Activated CD4-positive, alpha-beta memory T cell treated with anti-CD3 and anti-CD28 coated beads for 36 hours (primary cell): Measurements from ENCODE around the gene TWF2. TPM values are rescaled to one million over a fixed set of nuclear protein-coding genes. Genes with fewer than 3 reads are reported as not detected.

Source experiments
- CTCF ChIA-PET: fragments of 350-600 bp; sonication (Branson Sonifier 250); formaldehyde crosslinking; loops from one replicate; lab custom pipeline; 2021; ENCODE audit warnings: antibody characterized with exemption, inconsistent platforms; lab: Charles Lee
- POLR2A ChIA-PET: fragments of 350-600 bp; sonication (Branson Sonifier 250); formaldehyde crosslinking; loops from one replicate; lab custom pipeline; 2021; ENCODE audit warnings: antibody characterized with exemption; lab: Charles Lee
- DNase-seq: peaks from one replicate; pipeline ENCODE4 v3.0.0-alpha.2; 2020
- H3K27ac Mint-ChIP-seq: one replicate; pipeline ENCODE4 v1.8.0; 2021; ENCODE audit warnings: mixed read lengths
- H3K27me3 Mint-ChIP-seq: one replicate; pipeline ENCODE4 v1.8.0; 2021; ENCODE audit warnings: mixed read lengths
- H3K36me3 Mint-ChIP-seq: one replicate; pipeline ENCODE4 v1.8.0; 2021; ENCODE audit warnings: mixed read lengths
- H3K4me1 Mint-ChIP-seq: one replicate; pipeline ENCODE4 v1.8.0; 2021; ENCODE audit warnings: low read depth, mixed read lengths
- H3K4me3 Mint-ChIP-seq: one replicate; pipeline ENCODE4 v1.8.0; 2021; ENCODE audit warnings: mild to moderate bottlenecking, mixed read lengths
- H3K9me3 Mint-ChIP-seq: one replicate; pipeline ENCODE4 v1.8.0; 2021; ENCODE audit warnings: mixed read lengths
- intact Hi-C: fragments of 100-400 bp; cut with micrococcal nuclease; formaldehyde crosslinking; loops from one replicate; pipeline ENCODE4 v1.15.1; 2023
- total RNA-seq, 2 experiments: library from RNA; stranded (reverse); gene quantifications; one replicate each; pipeline ENCODE4 v1.2.3, GENCODE V29; 2021

Gene TWF2
- total RNA-seq, 2 experiments from 2014 or later = 114 to 118 TPM

DNA sequence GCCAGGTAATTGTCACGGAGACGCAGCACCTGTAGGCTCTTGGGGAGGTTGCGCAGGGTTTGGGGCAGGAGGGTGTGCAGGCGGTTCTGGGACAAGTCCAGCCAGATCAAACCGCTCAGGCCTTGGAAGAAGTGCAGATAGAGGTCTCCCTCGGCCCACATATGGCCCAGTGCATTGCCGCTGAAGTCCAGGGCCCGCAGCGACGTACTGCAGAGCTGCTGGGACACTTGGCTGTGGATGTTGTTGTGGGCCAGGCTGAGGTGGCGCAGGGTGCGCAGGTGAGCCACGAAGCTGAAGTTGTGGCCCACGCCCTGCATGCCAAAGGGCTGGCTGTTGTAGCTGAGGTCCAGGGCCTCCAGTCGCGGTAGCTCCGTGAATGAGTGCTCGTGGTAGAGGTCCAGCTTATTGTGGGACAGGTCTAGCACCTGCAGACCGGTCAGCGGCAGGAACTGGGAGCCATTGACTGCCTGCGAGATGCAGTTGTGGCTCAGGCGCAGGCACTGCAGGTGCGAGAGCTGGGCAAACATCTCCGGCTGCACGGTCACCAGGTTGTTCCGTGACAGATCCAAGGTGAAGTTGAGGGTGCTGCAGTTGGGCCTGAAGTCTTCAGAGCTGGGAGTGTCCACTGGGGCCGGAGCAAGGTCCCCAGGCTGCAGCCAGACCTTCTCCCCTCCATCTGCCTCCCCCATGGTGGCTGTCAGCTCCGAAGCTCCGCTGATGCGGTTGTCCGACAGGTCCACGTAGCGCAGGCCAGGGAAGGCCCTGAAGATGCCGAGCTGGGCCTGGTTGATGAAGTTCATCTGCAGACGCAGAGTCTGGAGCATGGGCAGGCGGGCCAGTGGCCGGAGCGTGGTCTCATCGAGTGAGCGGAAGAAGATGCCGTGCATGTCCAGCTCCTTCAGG, 16.4 kb downstream of the TWF2 start:
- no peak for DNase-seq
- H3K9me3 Mint-ChIP-seq = no peaks in the 10 kb centered on the region
- peak overlapping the region; percentile 86 for H3K27ac Mint-ChIP-seq
- H3K27me3 Mint-ChIP-seq = no peaks in the 10 kb centered on the region
- CTCF ChIA-PET = interaction anchor here (0.6 to 12.4 kb wide), 12 partner anchors 9 to 226 kb away, joined by 3 to 271 read pairs (median 8); partner anchors contain the start of genes TWF2 and WDR82
- H3K4me3 Mint-ChIP-seq = peak overlapping the region; percentile 71
- POLR2A ChIA-PET = interaction anchor here (0.7 to 1.4 kb wide), 4 partner anchors 17 to 58 kb away, joined by 4 to 5 read pairs (median 4); no protein-coding TSS in a partner anchor
- intact Hi-C loops = loop anchor here (5.0 kb wide), 1 partner anchor 225 kb away; the partner anchor contains the start of gene SEMA3G
- no peaks in the 10 kb centered on the region for H3K36me3 Mint-ChIP-seq
- H3K4me1 Mint-ChIP-seq = peaks cover 83% of the 10 kb centered on the region

DNA sequence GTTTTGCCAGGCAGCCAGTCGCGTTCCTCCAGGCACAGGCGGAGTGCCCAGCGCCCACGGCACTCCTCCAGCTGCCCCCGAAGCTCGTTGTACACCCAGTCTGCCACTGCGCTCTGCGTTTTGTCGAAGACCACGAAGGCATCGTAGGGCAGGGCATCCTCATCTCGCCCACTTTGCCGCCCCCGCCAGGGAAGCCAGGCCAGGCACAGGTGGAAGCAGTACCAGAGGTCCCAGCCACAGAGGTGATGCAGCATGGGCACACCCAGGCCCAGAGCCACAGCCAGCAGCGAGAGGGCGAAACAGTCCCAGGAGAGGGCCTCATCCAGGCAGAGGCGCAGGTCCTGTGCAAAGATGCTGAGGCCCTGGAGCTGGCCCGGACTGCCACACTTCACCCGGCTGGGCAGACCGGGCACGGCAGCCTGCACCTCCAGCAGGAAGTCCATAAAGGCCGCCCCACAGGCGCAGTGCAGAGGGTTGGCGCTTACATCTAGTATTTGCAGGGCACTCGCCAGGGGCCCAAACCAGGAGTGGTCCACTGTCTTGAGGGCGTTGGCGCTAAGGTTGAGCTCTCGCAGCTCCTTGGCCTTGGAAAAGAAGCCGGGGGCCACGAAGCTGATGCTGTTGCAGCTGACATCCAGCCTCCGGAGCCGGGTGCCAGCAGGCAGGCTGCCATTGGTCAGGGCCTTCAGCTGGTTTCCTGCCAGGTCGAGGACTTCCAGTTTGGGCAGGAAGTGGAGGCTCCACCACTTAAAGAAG, 17.2 kb downstream of the TWF2 start:
- no peaks in the 10 kb centered on the region for H3K9me3 Mint-ChIP-seq
- peaks cover 89% of the 10 kb centered on the region for H3K4me1 Mint-ChIP-seq
- POLR2A ChIA-PET = interaction anchor here (0.7 to 1.5 kb wide), 7 partner anchors 17 to 118 kb away, joined by 3 to 5 read pairs (median 4); partner anchors contain the start of gene TWF2
- peak; percentile 78 for DNase-seq
- peak overlapping the region; percentile 86 for H3K27ac Mint-ChIP-seq
- intact Hi-C loops = loop anchor here (5.0 kb wide), 1 partner anchor 226 kb away; the partner anchor contains the start of gene SEMA3G
- peak overlapping the region; percentile 71 for H3K4me3 Mint-ChIP-seq
- no peaks in the 10 kb centered on the region for H3K27me3 Mint-ChIP-seq
- peaks cover under 1% of the 10 kb centered on the region for H3K36me3 Mint-ChIP-seq
- CTCF ChIA-PET = interaction anchor here (1.0 to 12.4 kb wide), 21 partner anchors 10 to 226 kb away, joined by 3 to 271 read pairs (median 7); partner anchors contain the start of genes TWF2 and WDR82

DNA sequence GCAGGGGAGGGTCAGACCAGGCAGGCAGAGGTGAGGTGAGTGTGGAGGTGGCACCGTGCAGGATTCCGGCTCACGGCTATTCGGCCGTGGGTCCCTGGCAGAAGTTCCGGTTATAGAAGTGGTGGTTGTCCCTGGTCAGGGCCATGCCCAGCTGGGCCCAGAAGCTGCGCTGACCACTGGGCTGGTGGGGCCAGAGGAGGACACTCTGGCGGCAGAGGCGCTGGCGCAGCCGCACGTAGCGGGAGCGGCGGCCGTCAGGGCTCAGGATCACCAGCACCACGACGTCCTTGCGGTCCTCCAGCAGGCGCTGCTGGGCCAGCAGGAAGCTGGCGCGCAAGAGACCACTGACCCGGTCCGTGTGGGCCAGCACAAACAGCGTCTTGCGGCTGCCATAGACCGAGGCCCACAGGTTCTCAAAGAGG, 17.8 kb downstream of the TWF2 start:
- peaks cover 88% of the 10 kb centered on the region for H3K4me1 Mint-ChIP-seq
- peak overlapping the region; percentile 86 for H3K27ac Mint-ChIP-seq
- intact Hi-C loops = loop anchor here (5.0 kb wide), 1 partner anchor 226 kb away; the partner anchor contains the start of gene SEMA3G
- H3K4me3 Mint-ChIP-seq = peak overlapping the region; percentile 71
- ChIA-PET POLR2A (interaction anchor here (0.9 to 1.5 kb wide), 5 partner anchors 18 to 118 kb away, joined by 3 to 4 read pairs (median 4); partner anchors contain the start of gene TWF2), CTCF (interaction anchor here (0.6 to 12.4 kb wide), 40 partner anchors 9 to 226 kb away, joined by 3 to 271 read pairs (median 5); partner anchors contain the start of genes GLYCTK, PPM1M, TWF2 and WDR82)
- peaks cover 1% of the 10 kb centered on the region for H3K36me3 Mint-ChIP-seq
- H3K27me3 Mint-ChIP-seq = no peaks in the 10 kb centered on the region
- H3K9me3 Mint-ChIP-seq = no peaks in the 10 kb centered on the region
- DNase-seq = no peak

- Mint-ChIP-seq H3K27me3 (no peaks in the 10 kb centered on the region), H3K4me3 (no peak overlapping the region), H3K36me3 (peaks cover 3% of the 10 kb centered on the region), H3K4me1 (peaks cover 83% of the 10 kb centered on the region), H3K9me3 (no peaks in the 10 kb centered on the region), H3K27ac (peak overlapping the region; percentile 49)
- DNase-seq = peak; percentile 94
- POLR2A ChIA-PET = interaction anchor here (0.7 to 1.5 kb wide), 6 partner anchors 14 to 119 kb away, joined by 3 to 4 read pairs (median 4); partner anchors contain the start of gene TWF2
- CTCF ChIA-PET = interaction anchor here (0.6 to 12.4 kb wide), 47 partner anchors 9 to 237 kb away, joined by 3 to 271 read pairs (median 5); partner anchors contain the start of genes ACY1, DUSP7, GLYCTK and PPM1M
- intact Hi-C loops = loop anchor here (1.0 to 5.0 kb wide), 4 partner anchors 20 to 227 kb away; partner anchors contain the start of genes ALAS1 and SEMA3G
Measured at GRCh38 chr3:52220380-52221026, 18.5 kb downstream of the TWF2 start.

DNA sequence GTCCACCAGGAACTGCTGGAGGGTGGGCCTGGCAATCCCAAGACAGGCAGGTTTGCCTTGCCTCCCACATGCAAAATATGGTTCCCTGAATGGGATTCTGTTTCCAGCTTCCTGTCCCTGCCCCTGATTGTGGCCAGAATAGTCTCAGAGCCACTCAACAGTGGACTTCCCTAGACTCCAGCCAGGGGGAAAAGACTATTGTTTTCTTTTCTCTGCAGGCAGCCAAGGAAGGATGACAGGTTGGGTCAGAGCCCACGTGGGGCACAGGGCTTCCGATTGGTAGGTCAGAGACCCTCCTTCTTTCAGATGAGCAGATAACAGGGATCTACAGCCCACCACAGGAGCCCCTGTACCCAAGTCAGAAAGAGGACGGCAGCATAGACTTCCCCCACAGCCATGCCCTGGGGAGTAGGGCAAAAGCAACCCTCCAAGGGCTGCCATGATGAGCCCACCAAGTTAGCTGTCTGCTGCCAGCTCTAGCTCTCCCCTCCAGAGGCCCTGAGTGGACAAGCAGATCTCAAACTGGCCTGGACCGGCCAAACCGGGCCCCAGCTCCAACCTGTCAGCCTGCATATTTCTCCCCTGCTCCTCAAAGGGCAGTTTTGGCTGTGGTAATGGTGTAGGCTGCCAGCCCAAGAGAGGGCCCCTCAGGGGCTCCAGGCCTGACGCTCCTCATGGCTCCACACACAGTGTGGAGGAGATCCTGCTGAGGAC, 19.9 kb downstream of the TWF2 start:
- DNase-seq = no peak
- H3K36me3 Mint-ChIP-seq = peaks cover 13% of the 10 kb centered on the region
- intact Hi-C loops = loop anchor here (5.0 kb wide), 2 partner anchors 62 to 217 kb away; no protein-coding TSS in a partner anchor
- H3K27me3 Mint-ChIP-seq = no peaks in the 10 kb centered on the region
- peak overlapping the region; percentile 73 for H3K27ac Mint-ChIP-seq
- no peaks in the 10 kb centered on the region for H3K9me3 Mint-ChIP-seq
- H3K4me3 Mint-ChIP-seq = no peak overlapping the region
- H3K4me1 Mint-ChIP-seq = peaks cover 77% of the 10 kb centered on the region
- ChIA-PET POLR2A (interaction anchor here (0.9 to 1.3 kb wide), 3 partner anchors 19 to 120 kb away, joined by 3 to 6 read pairs (median 3); partner anchors contain the start of gene PPM1M), CTCF (interaction anchor here (0.7 to 12.4 kb wide), 19 partner anchors 13 to 229 kb away, joined by 3 to 271 read pairs (median 4); partner anchors contain the start of genes DUSP7 and WDR82)

DNA sequence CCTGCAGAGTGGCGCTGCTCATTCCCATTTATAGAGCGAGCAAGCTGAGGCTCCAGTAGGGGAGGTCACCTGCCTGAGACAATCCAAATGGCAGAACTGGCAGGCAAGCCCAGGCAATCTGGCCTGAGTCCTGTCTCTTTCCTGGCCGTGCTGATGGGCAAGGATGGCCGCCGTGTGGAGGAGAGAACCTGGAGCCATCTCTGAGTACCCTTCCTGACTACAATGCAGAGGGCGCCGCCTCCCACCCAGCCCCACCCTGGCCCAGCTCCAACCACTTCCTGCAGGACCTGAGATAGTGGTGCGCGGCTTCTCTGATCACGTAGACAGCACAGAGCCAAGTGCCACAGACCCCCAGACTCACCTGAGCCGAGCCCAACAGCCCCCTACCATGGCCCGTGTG, 20.5 kb downstream of the TWF2 start:
- peak; percentile 66 for DNase-seq
- H3K36me3 Mint-ChIP-seq = peaks cover 16% of the 10 kb centered on the region
- H3K4me1 Mint-ChIP-seq = peaks cover 71% of the 10 kb centered on the region
- peak overlapping the region; percentile 73 for H3K27ac Mint-ChIP-seq
- no peaks in the 10 kb centered on the region for H3K9me3 Mint-ChIP-seq
- ChIA-PET CTCF (interaction anchor here (0.9 to 12.4 kb wide), 7 partner anchors 14 to 194 kb away, joined by 3 to 271 read pairs (median 4); partner anchors contain the start of gene WDR82), POLR2A (interaction anchor here (1.3 kb wide), 1 partner anchor 28 kb away, joined by 3 read pairs; the partner anchor contains the start of gene PPM1M)
- peak overlapping the region; percentile 40 for H3K4me3 Mint-ChIP-seq
- intact Hi-C loops = loop anchor here (5.0 kb wide), 2 partner anchors 61 to 216 kb away; no protein-coding TSS in a partner anchor
- no peaks in the 10 kb centered on the region for H3K27me3 Mint-ChIP-seq

- ChIA-PET POLR2A (interaction anchor here (1.3 kb wide), 1 partner anchor 28 kb away, joined by 3 read pairs; the partner anchor contains the start of gene PPM1M), CTCF (interaction anchor here (0.9 to 12.4 kb wide), 5 partner anchors 15 to 122 kb away, joined by 3 to 271 read pairs (median 50); partner anchors contain the start of gene WDR82)
- Mint-ChIP-seq H3K27ac (peak overlapping the region; percentile 73), H3K4me3 (peak overlapping the region; percentile 40), H3K36me3 (peaks cover 18% of the 10 kb centered on the region), H3K27me3 (no peaks in the 10 kb centered on the region), H3K4me1 (peaks cover 67% of the 10 kb centered on the region), H3K9me3 (no peaks in the 10 kb centered on the region)
- DNase-seq = peak; percentile 10
- intact Hi-C loops = loop anchor here (5.0 kb wide), 2 partner anchors 61 to 216 kb away; no protein-coding TSS in a partner anchor
Measured at GRCh38 chr3:52218026-52218425, 20.9 kb downstream of the TWF2 start.

- peak; percentile 36 for DNase-seq
- POLR2A ChIA-PET = interaction anchor here (0.6 to 1.5 kb wide), 4 partner anchors 8 to 243 kb away, joined by 3 to 4 read pairs (median 3); partner anchors contain the start of genes ABHD14A and TLR9
- Mint-ChIP-seq H3K4me3 (peak overlapping the region; percentile 46), H3K9me3 (no peaks in the 10 kb centered on the region), H3K4me1 (peaks cover 61% of the 10 kb centered on the region), H3K27me3 (no peaks in the 10 kb centered on the region), H3K36me3 (peaks cover 22% of the 10 kb centered on the region), H3K27ac (peak overlapping the region; percentile 86)
- CTCF ChIA-PET = interaction anchor here (0.9 to 12.4 kb wide), 6 partner anchors 15 to 230 kb away, joined by 3 to 271 read pairs (median 3); no protein-coding TSS in a partner anchor
- intact Hi-C loops = loop anchor here (5.0 kb wide), 2 partner anchors 60 to 215 kb away; no protein-coding TSS in a partner anchor
Measured at GRCh38 chr3:52217409-52217805, 21.6 kb downstream of the TWF2 start.

DNA sequence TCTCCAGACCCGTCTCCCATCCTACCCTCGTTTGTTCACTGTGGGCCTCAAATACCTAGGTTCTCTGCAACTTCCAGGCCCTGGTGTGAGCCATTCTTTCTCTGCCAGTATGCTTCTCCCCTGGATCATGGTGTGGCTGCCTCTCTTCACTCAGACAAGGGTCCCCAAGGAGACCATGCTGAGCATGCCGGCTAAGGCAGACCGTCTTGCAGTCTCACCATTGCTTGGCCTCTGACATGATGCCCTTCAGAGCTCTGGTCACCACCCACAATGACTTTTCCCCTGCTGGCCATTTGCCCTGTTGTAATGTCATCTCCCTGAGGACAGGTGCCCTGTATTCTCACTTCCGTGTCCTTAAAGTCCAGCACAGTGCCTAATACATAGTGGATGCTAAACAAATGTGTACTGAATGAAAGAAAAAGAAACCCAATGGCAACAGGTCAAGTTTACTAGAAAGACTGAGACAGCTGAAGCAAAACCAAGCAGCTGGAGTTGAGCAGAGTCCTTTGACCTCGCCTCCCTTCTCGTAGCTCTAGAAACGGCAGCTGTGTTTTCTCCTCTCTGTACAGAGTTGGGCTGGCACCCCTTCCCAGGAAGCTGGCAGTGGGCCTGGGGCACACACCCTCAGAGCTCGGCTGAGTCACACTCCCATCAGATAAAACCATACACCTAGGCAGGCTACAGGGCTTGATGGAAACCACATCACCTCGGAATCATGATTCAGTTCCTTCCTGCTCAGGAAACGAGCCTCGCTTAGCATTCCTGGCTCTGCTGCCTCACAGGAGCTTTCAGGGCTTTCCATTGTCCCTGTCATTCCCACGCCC, 22.2 kb downstream of the TWF2 start:
- POLR2A ChIA-PET = interaction anchor here (0.6 to 1.5 kb wide), 5 partner anchors 9 to 242 kb away, joined by 3 to 5 read pairs (median 3); partner anchors contain the start of genes ABHD14A and TLR9
- intact Hi-C loops = loop anchor here (5.0 kb wide), 2 partner anchors 59 to 214 kb away; no protein-coding TSS in a partner anchor
- Mint-ChIP-seq H3K9me3 (no peaks in the 10 kb centered on the region), H3K4me3 (peak overlapping the region; percentile 46), H3K36me3 (peaks cover 27% of the 10 kb centered on the region), H3K4me1 (peaks cover 55% of the 10 kb centered on the region), H3K27me3 (no peaks in the 10 kb centered on the region), H3K27ac (peak overlapping the region; percentile 86)
- DNase-seq = peak; percentile 75
- CTCF ChIA-PET = interaction anchor here (0.9 to 12.4 kb wide), 6 partner anchors 16 to 230 kb away, joined by 3 to 271 read pairs (median 3); no protein-coding TSS in a partner anchor
